Body of pancreas (tissue), 4 donors: ENCODE data around the gene DLGAP1. TPM values are rescaled to one million over a fixed set of nuclear protein-coding genes. Genes with fewer than 3 reads are reported as not detected.

Experiments
- ATAC-seq: fragments of 150-250 bp; one replicate; pipeline ENCODE4 v1.9.1; 2016
- DNase-seq, 4 donors: peaks; one replicate each; pipeline ENCODE4 v3.0.0-alpha.2; 2019
- H3K27ac ChIP-seq, 4 donors: fragments of 200-600 bp; sonication (generic); 1 replicate in 3 of 4; 2 replicates in 1 of 4; pipeline versions ENCODE4 v1.5.1 to v1.6.1; 2016 to 2019; ENCODE audit warnings: mild to moderate bottlenecking in 1 of 4, mixed read lengths in 1 of 4, moderate library complexity in 1 of 4
- H3K27me3 ChIP-seq, 2 donors: fragments of 200-600 bp; sonication (generic); one replicate each; pipeline ENCODE4 v1.6.0; 2016; ENCODE audit warnings: mild to moderate bottlenecking in 1 of 2
- H3K36me3 ChIP-seq, 2 donors: fragments of 200-600 bp; sonication (generic); replicated peaks in 1 of 2; 2 replicates each; pipeline ENCODE4 v1.5.1; 2016; ENCODE audit warnings: low read depth in 2 of 2; ENCODE audit not compliant: insufficient read depth in 1 of 2
- H3K4me1 ChIP-seq: fragments of 200-600 bp; sonication (generic); one replicate; pipeline ENCODE4 v1.6.0; 2016
- H3K4me3 ChIP-seq, 2 donors: fragments of 200-600 bp; sonication (generic); 1 replicate in 1 of 2; 2 replicates in 1 of 2; pipeline ENCODE4 v1.5.1; 2016 to 2019
- H3K9me3 ChIP-seq, 3 donors: fragments of 200-600 bp; sonication (generic); 1 replicate in 2 of 3; 2 replicates in 1 of 3; pipeline ENCODE4 v1.5.1; 2016
- CTCF ChIP-seq, 7 experiments: fragments of 450-650 bp in 4 of 7; fragments of 200-600 bp in 3 of 7; sonication (generic) in 3 of 7; IDR thresholded peaks; one replicate each; pipeline ENCODE4 v1.5.1; 2016 to 2019; ENCODE audit warnings: antibody characterized with exemption in 7 of 7
- POLR2A ChIP-seq, 3 donors: fragments of 450-650 bp; IDR thresholded peaks; one replicate each; pipeline ENCODE4 v1.6.1; 2016; ENCODE audit warnings: antibody characterized with exemption in 3 of 3, mild to moderate bottlenecking in 2 of 3
- WGBS, 2 donors: methylation state at CpG; one replicate each; pipeline ENCODE4 v1.1.5; 2017; 5-methylcytosine and 5-hydroxymethylcytosine counted together
- intact Hi-C: fragments of 100-400 bp; cut with DNase I; formaldehyde crosslinking; loops from one replicate; pipeline ENCODE4 v1.15.1; 2023
- total RNA-seq, 2 donors: library from RNA; depleted of rRNA; stranded (reverse); fragments of >200 nt; gene quantifications; one replicate each; pipeline ENCODE4 v1.1.0, GENCODE V29; 2016

Gene DLGAP1
- total RNA-seq, 2 donors from 2014 or later: 0.52 to 7.9 TPM

GRCh38 chr18:4074647-4075046, 380.5 kb downstream of the DLGAP1 start:
- no peaks in the 10 kb centered on the region for H3K4me1 ChIP-seq
- intact Hi-C loops: no loop called here
- H3K27ac ChIP-seq: no peak overlapping the region
- DNase-seq (no peak), ATAC-seq (no peak)
- H3K4me3 ChIP-seq: no peak overlapping the region
- no peaks in the 10 kb centered on the region for H3K27me3 ChIP-seq
- TF ChIP-seq POLR2A (IDR thresholded peaks at IDR 0.05) (no peak), CTCF (IDR thresholded peaks at IDR 0.05) (no peak)
- WGBS, 2 donors: 49 to 60% methylated on average over 3 of the region's 3 CpGs
- H3K9me3 ChIP-seq: no peaks in the 10 kb centered on the region
- H3K36me3 ChIP-seq: no peaks in the 10 kb centered on the region

DNA sequence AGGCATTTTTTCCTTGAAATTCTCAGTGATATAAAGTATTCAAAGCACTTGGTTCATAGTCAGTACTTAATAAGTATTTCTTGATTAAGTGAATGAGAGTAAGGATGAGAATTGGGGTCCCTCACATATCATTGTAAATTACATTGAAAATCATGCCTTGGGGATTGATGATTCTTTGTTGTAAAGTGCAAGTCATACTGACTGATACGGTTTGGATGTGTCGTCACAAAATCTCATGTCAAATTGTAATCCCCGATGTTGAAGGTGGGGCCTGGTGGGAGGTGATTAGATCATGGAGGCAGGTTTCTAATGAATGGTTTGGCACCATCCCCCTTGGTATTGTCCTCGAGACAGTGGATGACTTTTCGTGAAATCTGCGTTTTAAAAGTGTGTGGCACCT, 385.9 kb downstream of the DLGAP1 start:
- intact Hi-C loops: no loop called here
- H3K36me3 ChIP-seq: no peaks in the 10 kb centered on the region
- no peak for TF ChIP-seq POLR2A (IDR thresholded peaks at IDR 0.05)
- no peak for TF ChIP-seq CTCF (IDR thresholded peaks at IDR 0.05)
- DNase-seq (no peak), ATAC-seq (no peak)
- H3K4me1 ChIP-seq: no peaks in the 10 kb centered on the region
- no peak overlapping the region for H3K4me3 ChIP-seq
- H3K9me3 ChIP-seq: no peaks in the 10 kb centered on the region
- no peak overlapping the region for H3K27ac ChIP-seq
- no peaks in the 10 kb centered on the region for H3K27me3 ChIP-seq
- WGBS, 2 donors: 65 to 89% methylated on average over 6 of the region's 6 CpGs

GRCh38 chr18:4068552-4069158, 386.5 kb downstream of the DLGAP1 start:
- DNase-seq (peak; percentile 32 to 45 (median 40)), ATAC-seq (peak; percentile 75)
- 5 to 7% methylated on average over 5 of the region's 5 CpGs for WGBS, 2 donors

GRCh38 chr18:4063545-4063944, 391.6 kb downstream of the DLGAP1 start:
- H3K27ac ChIP-seq: no peak overlapping the region
- TF ChIP-seq POLR2A (IDR thresholded peaks at IDR 0.05) (no peak), CTCF (IDR thresholded peaks at IDR 0.05) (no peak)
- H3K36me3 ChIP-seq: no peaks in the 10 kb centered on the region
- H3K4me3 ChIP-seq: no peak overlapping the region
- H3K9me3 ChIP-seq: peaks cover 0 to 4% (median 0%) of the 10 kb centered on the region in 3 donors
- H3K27me3 ChIP-seq: no peaks in the 10 kb centered on the region
- intact Hi-C loops: no loop called here
- no peak for DNase-seq
- no peak for ATAC-seq
- H3K4me1 ChIP-seq: no peaks in the 10 kb centered on the region

More at GRCh38 chr18:4068552-4069158, 386.5 kb downstream of the DLGAP1 start:
- Histone ChIP-seq H3K4me3 (no peak overlapping the region), H3K27me3 (no peaks in the 10 kb centered on the region), H3K4me1 (no peaks in the 10 kb centered on the region), H3K27ac (no peak overlapping the region), H3K36me3 (no peaks in the 10 kb centered on the region), H3K9me3 (no peaks in the 10 kb centered on the region)
- TF ChIP-seq POLR2A (IDR thresholded peaks at IDR 0.05) (no peak), CTCF (IDR thresholded peaks at IDR 0.05) (peak; percentile 22 to 61 (median 45))
- intact Hi-C loops: no loop called here
